Measurements from ENCODE around the gene PLK3.
A peak's percentile ranks its signal among the peaks of the same experiment; 100 is the strongest.
"Not testable (repeated sequence)": the region's sequence is repeated elsewhere in the genome, so short reads cannot be mapped to it uniquely, and the experiment has no call there.

The PLK3 gene

GRCh38 chr1:44788120-44788860, 11.9 kb upstream of the PLK3 start, which contains the start of gene BEST4:
Gene BEST4, minus strand, starts transcription at chr1:44788170. Its CDS starts 465 bp downstream, at chr1:44787705.
- DNase-seq, result no peak

GRCh38 chr1:44790968-44791801, 9.0 kb upstream of the PLK3 start:
- DNase-seq, result no peak

GRCh38 chr1:44792736-44793502, 7.3 kb upstream of the PLK3 start:
- DNase-seq, result no peak

GRCh38 chr1:44797886-44798285, 2.3 kb upstream of the PLK3 start:
- DNase-seq, result not testable (repeated sequence)

GRCh38 chr1:44798481-44799365, 1.5 kb upstream of the PLK3 start:
- DNase-seq, result peak; percentile 37

- no peak for DNase-seq
Observed at GRCh38 chr1:44801491-44802305, 1.5 kb downstream of the PLK3 start.

GRCh38 chr1:44802306-44803061, 2.3 kb downstream of the PLK3 start:
- DNase-seq, result no peak

GRCh38 chr1:44803062-44803311, 2.8 kb downstream of the PLK3 start:
- DNase-seq, result no peak

GRCh38 chr1:44803312-44804095, 3.3 kb downstream of the PLK3 start:
- no peak for DNase-seq

GRCh38 chr1:44805311-44806024, 5.3 kb downstream of the PLK3 start:
- no peak for DNase-seq

GRCh38 chr1:44806025-44806703, 6.0 kb downstream of the PLK3 start:
- no peak for DNase-seq

GRCh38 chr1:44806704-44807363, 6.7 kb downstream of the PLK3 start, which contains the start of gene DYNLT4:
Gene DYNLT4, minus strand, starts transcription at chr1:44807351. Its CDS starts 683 bp downstream, at chr1:44806668.
- no peak for DNase-seq

GRCh38 chr1:44807364-44808062, 7.3 kb downstream of the PLK3 start:
- no peak for DNase-seq

GRCh38 chr1:44808063-44808937, 8.1 kb downstream of the PLK3 start, which contains the start of gene BTBD19:
Gene BTBD19, plus strand, starts transcription at chr1:44808523. Its CDS starts 298 bp downstream, at chr1:44808821.
- DNase-seq, result no peak

GRCh38 chr1:44808938-44809917, 9.1 kb downstream of the PLK3 start:
- DNase-seq, result no peak

All from NCI-H1105 (cell line).